ENCODE data around the gene COQ9. TPM values are rescaled to one million over a fixed set of nuclear protein-coding genes. Genes with fewer than 3 reads are reported as not detected.

Gene COQ9
- total RNA-seq, 1 experiment from 2014 or later, result 43.3 TPM

DNA sequence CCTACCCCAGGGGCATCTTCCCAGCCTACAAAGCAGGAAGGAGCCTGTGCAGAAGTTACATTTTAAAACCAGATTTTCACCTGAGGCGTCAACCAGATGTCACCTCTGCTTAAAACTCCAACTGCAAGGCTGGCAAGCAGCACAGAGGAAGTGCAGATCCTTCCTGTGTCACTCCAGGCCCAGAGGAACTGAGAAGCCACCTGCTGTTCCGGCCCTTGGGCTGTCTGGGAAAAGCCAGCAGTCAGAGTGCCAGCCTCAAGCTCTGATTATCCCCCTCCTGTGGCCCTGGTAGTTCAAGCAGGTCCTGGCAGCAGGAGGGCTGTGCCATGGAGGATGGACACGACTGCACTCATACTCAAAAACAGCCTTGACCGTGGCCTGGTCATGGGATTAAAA lies 25.4 kb downstream of the COQ9 start:
- Histone ChIP-seq H3K36me3 (replicated peaks; ENCODE audit: control insufficient read depth, insufficient read depth, low read length) (peaks cover 23% of the 10 kb centered on the region), H3K27me3 (ENCODE audit: control insufficient read depth, insufficient read depth, low read length) (no peaks in the 10 kb centered on the region), H3K4me3 (ENCODE audit: insufficient read depth, low read depth, low read length) (no peak overlapping the region)
- DNase-seq, result peak; percentile 71

- peaks cover 22% of the 10 kb centered on the region for H3K36me3 ChIP-seq (replicated peaks; ENCODE audit: control insufficient read depth, insufficient read depth, low read length)
- H3K27me3 ChIP-seq (ENCODE audit: control insufficient read depth, insufficient read depth, low read length), result peaks cover under 1% of the 10 kb centered on the region; the same call in 1 of the 2 replicates
- DNase-seq, result peak; percentile 28
- no peak overlapping the region for H3K4me3 ChIP-seq (ENCODE audit: insufficient read depth, low read depth, low read length)
These were observed 26.0 kb downstream of the COQ9 start for GRCh38 chr16:57473176-57473840.

- H3K36me3 ChIP-seq (replicated peaks; ENCODE audit: control insufficient read depth, insufficient read depth, low read length), result peaks cover 20% of the 10 kb centered on the region
- no peak for DNase-seq
- H3K27me3 ChIP-seq (ENCODE audit: control insufficient read depth, insufficient read depth, low read length), result peaks cover 7% of the 10 kb centered on the region
- no peak overlapping the region for H3K4me3 ChIP-seq (ENCODE audit: insufficient read depth, low read depth, low read length)
These were observed 26.6 kb downstream of the COQ9 start for GRCh38 chr16:57473906-57474305.

- peak; percentile 57 for DNase-seq
- peaks cover 12% of the 10 kb centered on the region for H3K36me3 ChIP-seq (replicated peaks; ENCODE audit: control insufficient read depth, insufficient read depth, low read length)
- H3K27me3 ChIP-seq (ENCODE audit: control insufficient read depth, insufficient read depth, low read length), result peaks cover 13% of the 10 kb centered on the region
- peak overlapping the region; percentile 9; the same call in 1 of the 2 replicates for H3K4me3 ChIP-seq (ENCODE audit: insufficient read depth, low read depth, low read length)
These were observed 27.7 kb downstream of the COQ9 start for GRCh38 chr16:57474671-57475661.

DNA sequence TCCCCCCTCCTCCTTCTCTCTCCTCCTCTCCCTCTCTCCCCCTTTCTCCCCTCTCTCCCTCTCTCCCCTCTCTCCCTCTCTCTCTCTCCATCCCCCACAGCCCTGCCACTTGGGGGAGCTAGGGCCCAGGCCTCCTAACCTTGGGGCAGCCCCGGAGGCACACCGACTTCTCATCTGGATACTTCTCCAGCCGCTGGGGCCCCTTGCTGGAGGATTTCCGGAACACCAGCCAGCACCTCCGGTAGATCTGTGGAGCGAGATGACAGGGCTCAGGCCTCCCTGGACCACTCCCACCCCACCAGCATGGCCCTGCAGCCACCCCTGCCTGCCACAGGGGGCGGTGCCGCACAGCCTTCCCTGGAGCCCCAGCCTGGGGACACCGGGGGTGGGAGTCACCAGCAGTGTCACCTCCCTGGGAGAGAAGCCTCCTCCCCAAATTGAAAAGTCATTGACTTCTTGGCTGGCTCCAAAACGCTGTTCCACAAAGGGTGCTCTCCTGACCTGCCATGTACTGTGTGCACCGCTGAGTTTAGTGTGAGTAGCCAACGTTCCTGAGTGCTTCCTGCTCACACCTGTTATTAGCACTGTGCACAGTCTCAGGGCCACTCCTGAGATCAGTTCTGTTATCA lies 28.5 kb downstream of the COQ9 start:
- H3K4me3 ChIP-seq (ENCODE audit: insufficient read depth, low read depth, low read length), result peak overlapping the region; percentile 9; the same call in 1 of the 2 replicates
- DNase-seq, result peak; percentile 96
- H3K36me3 ChIP-seq (replicated peaks; ENCODE audit: control insufficient read depth, insufficient read depth, low read length), result peaks cover 6% of the 10 kb centered on the region
- peaks cover 13% of the 10 kb centered on the region for H3K27me3 ChIP-seq (ENCODE audit: control insufficient read depth, insufficient read depth, low read length)

DNA sequence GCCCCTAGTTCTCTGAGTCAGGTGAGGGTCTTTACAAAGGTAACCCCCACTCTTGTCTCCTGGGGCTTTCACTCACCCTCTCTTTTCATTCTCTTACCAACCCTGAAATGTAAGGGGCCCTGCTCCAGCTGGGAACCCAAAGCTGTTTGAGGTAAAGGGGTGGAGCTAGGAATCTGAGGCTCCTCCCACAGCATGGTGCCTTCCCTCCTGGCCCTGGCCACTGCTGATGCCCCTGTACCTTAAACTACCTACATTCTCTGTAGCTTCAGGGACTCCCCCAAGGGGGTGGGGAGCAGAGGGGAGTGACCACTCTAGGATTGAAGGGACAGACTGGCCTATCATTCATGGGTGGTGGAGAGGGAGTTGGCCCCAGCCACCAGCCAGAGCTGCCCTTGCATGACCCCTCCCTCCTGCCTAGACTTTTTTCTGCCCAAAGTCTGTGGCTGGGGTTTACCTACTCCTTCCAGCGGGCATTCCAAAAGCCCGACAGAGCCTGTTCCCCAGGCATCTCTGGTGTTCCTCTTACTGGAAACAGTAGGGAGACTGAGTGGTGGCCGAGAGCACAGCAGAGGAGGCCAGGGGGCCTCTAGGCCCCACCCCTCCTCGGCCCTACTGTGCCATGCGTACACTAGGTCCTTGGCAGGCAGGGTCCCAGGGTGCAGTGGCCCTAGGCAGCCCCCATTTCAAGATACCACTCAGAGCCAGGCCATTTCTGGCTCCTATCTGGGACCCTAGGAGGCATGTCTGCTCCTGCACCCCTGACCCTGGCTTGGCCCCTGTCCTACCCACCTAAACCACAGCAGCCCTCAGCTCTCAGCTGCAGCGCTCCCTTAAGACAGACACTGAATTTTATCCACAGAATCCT lies 29.5 kb downstream of the COQ9 start:
- DNase-seq, result peak; percentile 74
- H3K4me3 ChIP-seq (ENCODE audit: insufficient read depth, low read depth, low read length), result no peak overlapping the region
- H3K36me3 ChIP-seq (replicated peaks; ENCODE audit: control insufficient read depth, insufficient read depth, low read length), result peaks cover 2% of the 10 kb centered on the region; the same call in 1 of the 2 replicates
- peaks cover 13% of the 10 kb centered on the region for H3K27me3 ChIP-seq (ENCODE audit: control insufficient read depth, insufficient read depth, low read length)

DNA sequence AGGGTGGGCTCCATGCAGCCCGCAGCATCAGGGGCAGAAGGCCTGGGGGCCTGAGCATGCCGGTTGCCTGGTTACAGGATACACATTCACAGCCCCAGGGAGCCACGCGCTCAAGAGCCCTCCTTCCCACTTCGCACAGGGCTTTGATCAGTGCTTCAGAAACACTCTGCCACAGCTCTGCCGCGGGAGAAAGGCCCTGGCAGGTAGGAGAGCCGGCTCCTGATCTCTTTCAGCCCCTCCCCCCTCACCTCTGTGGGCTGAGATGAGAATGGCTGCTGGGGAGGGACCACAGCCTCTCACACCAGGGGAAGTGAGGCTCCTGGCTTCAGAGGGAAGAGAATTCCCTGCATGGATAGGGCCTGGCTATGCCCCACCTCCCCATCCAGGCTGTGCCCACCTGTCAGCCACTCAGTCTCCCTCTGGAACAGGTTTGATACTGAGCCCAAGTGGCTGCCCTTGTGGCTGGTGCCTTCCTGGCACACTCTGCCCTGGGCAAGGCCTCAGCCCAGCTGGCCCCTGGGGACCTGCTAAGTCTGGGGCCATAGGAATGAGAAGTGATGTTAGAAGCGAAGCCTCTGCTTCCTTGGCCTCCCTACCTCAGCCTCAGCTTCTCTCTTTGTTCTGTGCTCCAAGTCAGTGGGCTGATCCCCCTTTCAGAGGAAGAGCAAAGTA lies 30.4 kb downstream of the COQ9 start:
- DNase-seq, result peak; percentile 62
- H3K27me3 ChIP-seq (ENCODE audit: control insufficient read depth, insufficient read depth, low read length), result peaks cover 13% of the 10 kb centered on the region
- H3K4me3 ChIP-seq (ENCODE audit: insufficient read depth, low read depth, low read length), result no peak overlapping the region
- H3K36me3 ChIP-seq (replicated peaks; ENCODE audit: control insufficient read depth, insufficient read depth, low read length), result peaks cover 2% of the 10 kb centered on the region; the same call in 1 of the 2 replicates

DNA sequence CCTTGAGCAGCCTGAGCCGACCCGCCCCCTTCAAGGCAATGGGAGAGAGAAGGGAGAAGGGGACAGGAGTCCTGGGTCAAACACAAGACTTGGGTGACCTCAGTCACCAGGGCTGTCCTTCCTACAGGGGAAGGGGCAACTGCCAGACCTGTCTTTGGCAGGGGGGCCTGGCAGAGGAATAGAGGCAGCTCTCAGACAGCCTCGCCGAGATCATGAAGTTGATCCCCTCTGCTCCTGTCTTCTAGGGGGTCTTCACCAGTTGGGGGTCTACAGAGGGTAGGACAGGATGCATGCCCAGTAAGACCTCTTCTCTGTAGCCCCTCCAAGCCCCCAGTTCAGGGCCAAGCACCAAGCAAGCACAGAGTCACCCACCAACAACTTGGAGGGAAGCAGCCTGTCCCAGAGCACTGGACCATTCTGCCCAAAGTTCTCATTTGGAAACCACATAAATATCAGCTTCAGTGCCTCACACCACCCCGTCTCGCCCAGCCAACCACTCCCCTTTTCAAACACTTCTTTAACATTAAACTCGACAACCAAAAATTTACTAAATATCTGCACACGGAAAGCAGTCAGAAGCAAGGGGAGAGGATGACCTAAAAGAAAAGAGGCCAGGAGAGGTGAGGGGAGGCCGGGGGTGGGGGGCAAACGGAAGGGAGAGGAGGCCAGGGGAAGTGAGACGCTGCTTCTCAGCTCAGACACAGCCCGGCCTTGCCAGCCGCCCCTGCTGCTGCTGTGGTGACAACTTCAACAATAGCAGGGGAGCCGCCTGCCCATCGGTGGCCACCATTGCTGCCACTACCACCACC lies 31.3 kb downstream of the COQ9 start:
- DNase-seq, result no peak
- Histone ChIP-seq H3K4me3 (ENCODE audit: insufficient read depth, low read depth, low read length) (peak overlapping the region; percentile 55), H3K36me3 (replicated peaks; ENCODE audit: control insufficient read depth, insufficient read depth, low read length) (no peaks in the 10 kb centered on the region), H3K27me3 (ENCODE audit: control insufficient read depth, insufficient read depth, low read length) (peaks cover 13% of the 10 kb centered on the region)

- Histone ChIP-seq H3K27me3 (ENCODE audit: control insufficient read depth, insufficient read depth, low read length) (peaks cover 13% of the 10 kb centered on the region), H3K36me3 (replicated peaks; ENCODE audit: control insufficient read depth, insufficient read depth, low read length) (no peaks in the 10 kb centered on the region), H3K4me3 (ENCODE audit: insufficient read depth, low read depth, low read length) (peak overlapping the region; percentile 55)
- peak; percentile 93 for DNase-seq
These were observed 32.1 kb downstream of the COQ9 start for GRCh38 chr16:57479205-57479975.

DNA sequence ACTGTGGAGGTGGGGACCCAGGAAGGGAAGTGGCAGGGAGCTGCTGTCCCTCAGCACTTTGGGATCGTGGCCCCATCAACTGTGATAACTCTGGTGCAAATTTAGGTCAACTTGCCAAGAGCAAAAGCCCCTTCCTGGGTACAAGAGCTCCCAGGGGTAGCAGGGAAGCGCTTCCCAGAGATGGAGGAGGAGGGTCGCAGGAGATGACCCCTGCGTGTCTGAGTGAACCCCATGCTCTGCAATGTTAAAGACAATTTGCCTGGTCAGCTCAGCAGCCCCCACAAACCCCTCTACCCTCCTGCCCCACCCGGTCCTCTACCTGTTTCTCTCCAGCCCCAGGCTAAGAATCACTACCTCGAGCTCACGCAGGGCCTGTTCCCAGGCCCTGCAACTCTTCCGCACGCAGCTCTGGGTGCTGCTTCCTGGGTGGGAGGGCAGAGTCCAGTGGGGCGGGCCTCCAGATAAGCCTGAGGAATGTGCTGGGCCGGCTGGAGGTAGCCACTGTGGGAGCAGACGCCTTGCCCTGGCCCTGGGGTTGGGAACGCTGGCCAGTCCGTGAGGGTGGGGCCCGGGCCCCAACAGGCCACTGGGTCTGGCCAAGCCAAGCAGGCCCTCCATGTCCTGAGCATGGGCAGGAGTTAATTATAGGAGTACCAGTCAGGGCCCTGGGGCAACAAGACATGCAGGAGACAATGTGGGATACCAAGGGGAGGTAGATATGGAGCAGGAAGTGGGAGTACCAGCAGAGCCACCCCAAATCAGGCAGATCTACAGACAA lies 32.9 kb downstream of the COQ9 start:
- DNase-seq, result peak; percentile 67
- H3K27me3 ChIP-seq (ENCODE audit: control insufficient read depth, insufficient read depth, low read length), result peaks cover 16% of the 10 kb centered on the region
- no peak overlapping the region; the same call in 1 of the 2 replicates for H3K4me3 ChIP-seq (ENCODE audit: insufficient read depth, low read depth, low read length)
- H3K36me3 ChIP-seq (replicated peaks; ENCODE audit: control insufficient read depth, insufficient read depth, low read length), result no peaks in the 10 kb centered on the region

DNA sequence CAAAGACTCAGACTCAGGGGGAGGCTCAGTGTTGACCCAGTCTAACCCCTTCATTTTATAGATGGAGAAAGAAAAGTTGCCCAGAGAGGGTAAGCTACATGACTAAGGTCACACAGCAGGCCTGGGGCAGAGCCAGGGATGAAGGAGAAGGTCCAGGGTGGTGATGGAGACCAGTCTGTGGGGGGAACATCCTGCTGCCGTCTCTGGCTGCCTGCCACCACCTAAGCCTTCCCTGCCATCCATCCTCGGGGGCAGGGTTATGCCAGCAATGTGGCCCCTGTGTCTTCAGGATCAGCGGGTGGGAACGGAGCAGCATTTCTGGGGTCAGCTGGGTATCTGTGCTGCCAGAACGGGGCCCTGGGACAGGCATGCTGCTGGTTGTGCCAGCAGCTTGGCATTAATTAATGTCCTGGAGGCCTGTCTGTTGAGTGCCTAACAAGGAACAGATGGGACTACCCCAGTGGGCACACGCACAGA lies 33.5 kb downstream of the COQ9 start:
- DNase-seq, result no peak
- H3K36me3 ChIP-seq (replicated peaks; ENCODE audit: control insufficient read depth, insufficient read depth, low read length), result no peaks in the 10 kb centered on the region
- H3K27me3 ChIP-seq (ENCODE audit: control insufficient read depth, insufficient read depth, low read length), result peaks cover 22% of the 10 kb centered on the region
- no peak overlapping the region for H3K4me3 ChIP-seq (ENCODE audit: insufficient read depth, low read depth, low read length)
